A549 (cell line): ENCODE data around the gene ADAMTS2. TPM values are rescaled to one million over a fixed set of nuclear protein-coding genes. Genes with fewer than 3 reads are reported as not detected.

ENCODE experiments used
- ATAC-seq, 2 experiments: fragments of 200-7000 bp in 1 of 2; fragments of >200 bp in 1 of 2; cut with Nextera tagmentation in 1 of 2; cut with Tn5 transposase in 1 of 2; 3 replicates each; pipeline versions ENCODE4 v1.8.0 to v1.9.1; 2018 to 2020; ENCODE audit warnings: mild to moderate bottlenecking in 1 of 2, moderate library complexity in 1 of 2
- CTCF ChIA-PET: fragments of 300-600 bp; sonication (Branson Sonifier 250); formaldehyde crosslinking; extraction: SDS; loops from one replicate; lab custom pipeline; 2021; ENCODE audit warnings: antibody characterized with exemption, inconsistent platforms; lab: Yijun Ruan, JAX
- POLR2A ChIA-PET: fragments of 350-600 bp; formaldehyde crosslinking; extraction: SDS; loops from one replicate; lab custom pipeline; 2021; ENCODE audit warnings: antibody characterized with exemption, inconsistent platforms; lab: Yijun Ruan, JAX
- DNase-seq, 2 experiments: peaks; one replicate each; pipeline versions ENCODE4 v3.0.0 to v3.0.0-alpha.2; 2011 to 2016; ENCODE audit warnings: low read depth in 1 of 2, low spot score in 1 of 2
- FAIRE-seq: peaks from 2 replicates; lab custom pipeline; 2011; peaks lifted over from hg19 to GRCh38; lab: Jason Lieb, UNC
- H3K27ac ChIP-seq, 2 experiments: fragments of >200 bp; sonication (Bioruptor Twin); formaldehyde crosslinking; 3 replicates each; pipeline ENCODE4 v1.5.1; 2016 to 2017
- H3K4me1 ChIP-seq: fragments of >200 bp; sonication (Bioruptor Twin); formaldehyde crosslinking; 3 replicates; pipeline ENCODE4 v1.6.1; 2016
- H3K4me2 ChIP-seq: fragments of >200 bp; sonication (Bioruptor Twin); formaldehyde crosslinking; 3 replicates; pipeline ENCODE4 v1.6.1; 2016
- H3K4me3 ChIP-seq: fragments of >200 bp; sonication (Bioruptor Twin); formaldehyde crosslinking; 3 replicates; pipeline ENCODE4 v1.5.1; 2016
- H3K9me3 ChIP-seq: fragments of >200 bp; sonication (Bioruptor Twin); formaldehyde crosslinking; 3 replicates; pipeline ENCODE4 v1.6.1; 2016
- BCL3 ChIP-seq: fragments of >200 bp; sonication (Bioruptor Twin); formaldehyde crosslinking; IDR thresholded peaks from 3 replicates; pipeline ENCODE4 v1.6.1; 2016
- CEBPB ChIP-seq, 2 experiments: fragments of >200 bp in 1 of 2; sonication (Bioruptor Twin) in 1 of 2; formaldehyde crosslinking in 1 of 2; IDR thresholded peaks; 2 replicates each; pipeline ENCODE4 v1.6.1; 2012 to 2016
- CHD2 ChIP-seq: fragments of 150-350 bp; IDR thresholded peaks from 2 replicates; pipeline ENCODE4 v1.6.1; 2014; ENCODE audit warnings: low read length; ENCODE audit not compliant: partially characterized antibody
- E2F6 ChIP-seq: IDR thresholded peaks from 2 replicates; pipeline ENCODE4 v1.6.1; 2012; ENCODE audit warnings: low read depth, borderline replicate concordance
- EHF ChIP-seq: fragments of 250-450 bp; sonication (Bioruptor Pico); IDR thresholded peaks from 2 replicates; pipeline ENCODE4 v1.5.0; 2020; ENCODE audit warnings: mild to moderate bottlenecking
- EHMT2 ChIP-seq: fragments of 200-600 bp; sonication (generic); IDR thresholded peaks from 2 replicates; pipeline ENCODE4 v1.6.1; 2016; ENCODE audit warnings: antibody characterized with exemption, low read depth, mild to moderate bottlenecking, moderate library complexity
- HDAC2 ChIP-seq: fragments of 200-600 bp; sonication (generic); IDR thresholded peaks from 2 replicates; pipeline ENCODE4 v1.6.1; 2016
- HMGXB4 ChIP-seq: fragments of 250-450 bp; sonication (Bioruptor Pico); IDR thresholded peaks from 2 replicates; pipeline ENCODE4 v1.5.0; 2021; ENCODE audit warnings: mild to moderate bottlenecking, moderate library complexity, borderline replicate concordance
- JUN ChIP-seq, 2 experiments: fragments of >200 bp; sonication (Bioruptor Twin); formaldehyde crosslinking; IDR thresholded peaks; 2 replicates in 1 of 2; 3 replicates in 1 of 2; pipeline ENCODE4 v1.6.1; 2016 to 2017
- KDM5A ChIP-seq: fragments of 200-600 bp; sonication (generic); IDR thresholded peaks from 2 replicates; pipeline ENCODE4 v1.6.1; 2016; ENCODE audit warnings: antibody characterized with exemption, mild to moderate bottlenecking
- MAX ChIP-seq: IDR thresholded peaks from 2 replicates; pipeline ENCODE4 v1.6.1; 2012
- NFE2L2 ChIP-seq: fragments of 150-350 bp; conservative IDR thresholded peaks from 2 replicates; pipeline ENCODE4 v1.6.1; 2014; ENCODE audit warnings: low read length
- POLR2A ChIP-seq: IDR thresholded peaks from 2 replicates; pipeline ENCODE4 v1.6.1; 2012; ENCODE audit warnings: mild to moderate bottlenecking, low read length
- POLR2AphosphoS2 ChIP-seq: conservative IDR thresholded peaks from 2 replicates; pipeline ENCODE4 v1.6.1; 2012; ENCODE audit warnings: low read length, improper control_type of control experiment, inconsistent platforms
- RAD21 ChIP-seq, 2 experiments: fragments of >200 bp in 1 of 2; sonication (Bioruptor Twin) in 1 of 2; formaldehyde crosslinking in 1 of 2; IDR thresholded peaks in 1 of 2; conservative IDR thresholded peaks in 1 of 2; 2 replicates in 1 of 2; 3 replicates in 1 of 2; pipeline ENCODE4 v1.6.1; 2012 to 2018; ENCODE audit warnings: inconsistent platforms in 1 of 2
- RFX5 ChIP-seq: fragments of 450-650 bp; IDR thresholded peaks from 2 replicates; pipeline ENCODE4 v1.7.1; 2014; ENCODE audit warnings: antibody characterized with exemption, mild to moderate bottlenecking, moderate library complexity
- SMC3 ChIP-seq: fragments of >200 bp; sonication (Bioruptor Twin); formaldehyde crosslinking; IDR thresholded peaks from 3 replicates; pipeline ENCODE4 v1.6.1; 2018; ENCODE audit warnings: inconsistent platforms
- ZC3H11A ChIP-seq: fragments of 450-650 bp; IDR thresholded peaks from 2 replicates; pipeline ENCODE4 v1.6.1; 2014; ENCODE audit warnings: antibody characterized with exemption, mild to moderate bottlenecking
- ZNF302 ChIP-seq: fragments of 250-450 bp; sonication (Bioruptor Pico); IDR thresholded peaks from 2 replicates; pipeline ENCODE4 v1.9.0; 2021; ENCODE audit warnings: inconsistent platforms, mild to moderate bottlenecking, moderate library complexity
- ZSCAN20 ChIP-seq: fragments of 250-450 bp; sonication (Bioruptor Pico); IDR thresholded peaks from 2 replicates; pipeline ENCODE4 v1.8.0; 2022; ENCODE audit warnings: mild to moderate bottlenecking, moderate library complexity
- WGBS: methylation state at CpG from one replicate; pipeline ENCODE4 v1.1.6; 2017; ENCODE audit errors: missing lambda C conversion rate; 5-methylcytosine and 5-hydroxymethylcytosine counted together
- polyA plus RNA-seq, 4 experiments: library from polyadenylated mRNA; depleted of rRNA in 3 of 4; stranded (reverse); fragments of >200 nt; fragmentation: RNase III in 1 of 4; extraction: RNeasy Plus Mini Kit Qiagen cat#74134 plus additional on column Dnase treatment in 1 of 4; gene quantifications; 2 replicates in 3 of 4; 3 replicates in 1 of 4; pipeline ENCODE4 v1.2.3, GENCODE V29; 2011 to 2017
- TF ChIP-seq, protein P1 (sequence below): fragments of >200 bp; sonication (Bioruptor Twin); formaldehyde crosslinking; IDR thresholded peaks from 3 replicates; pipeline ENCODE4 v1.5.1; 2016

The ADAMTS2 gene
- polyA plus RNA-seq, 2 of the 4 experiments (the other 2 are of a cell fraction) = not detected

DNA sequence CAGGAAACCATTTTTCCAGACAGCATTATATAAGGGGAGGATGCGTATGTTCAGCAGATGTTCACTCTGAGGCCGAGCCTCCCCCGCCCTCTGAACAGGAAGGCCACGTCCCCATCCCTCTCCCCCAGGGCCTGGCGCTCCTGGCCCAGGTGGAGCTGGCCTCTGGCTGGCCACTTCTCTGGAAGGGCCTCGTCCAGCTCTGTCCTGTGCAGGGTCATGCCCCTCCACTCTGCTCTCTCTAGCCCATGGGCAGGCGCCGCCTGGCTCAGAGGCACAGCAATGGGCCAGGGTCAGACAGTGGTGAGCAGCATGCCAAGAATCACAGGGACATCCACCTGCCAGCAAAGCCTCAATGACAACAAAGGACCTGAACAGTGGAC lies 34.2 kb downstream of the ADAMTS2 start (continued):
- no peak for TF ChIP-seq E2F6
- TF ChIP-seq, all 56 proteins: peak for 0

DNA sequence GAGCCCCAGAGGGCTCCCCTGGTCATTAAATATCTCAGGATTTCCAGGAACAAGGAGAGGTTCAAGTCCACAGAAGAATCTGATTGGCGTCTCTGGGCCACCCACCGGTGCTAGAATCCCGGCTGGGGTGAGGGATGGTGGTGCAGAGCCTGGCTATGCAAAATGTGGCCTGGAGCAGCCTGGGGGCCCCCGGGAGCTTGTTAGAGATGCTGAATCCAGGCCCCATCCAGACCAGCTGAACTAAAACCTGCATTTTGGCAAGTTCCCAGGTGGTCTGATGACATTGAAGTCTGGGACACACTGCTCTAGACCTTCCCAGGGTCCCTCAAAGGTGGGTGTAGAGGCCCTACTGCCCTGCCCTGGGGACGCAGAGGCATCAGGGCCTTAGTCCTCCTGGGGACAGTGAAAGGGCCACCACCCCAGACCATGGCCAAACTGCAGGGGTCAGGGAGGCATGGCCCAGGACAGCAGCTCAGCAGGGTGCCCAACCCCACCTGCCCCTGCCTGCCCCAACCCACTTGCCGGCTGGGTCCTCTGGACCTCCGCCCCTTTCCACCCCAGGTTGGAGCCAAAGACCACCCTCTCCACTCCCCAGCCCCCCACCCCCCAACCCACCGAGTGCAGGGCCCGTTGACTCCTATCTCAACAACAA lies 34.7 kb downstream of the ADAMTS2 start:
- no peaks in the 10 kb centered on the region for H3K4me1 ChIP-seq
- ATAC-seq (no peak), FAIRE-seq (no peak), DNase-seq (no peak)
- CTCF ChIA-PET = no interaction called here
- H3K9me3 ChIP-seq = peaks cover 9% of the 10 kb centered on the region; the same call in 2 of the 3 replicates
- TF ChIP-seq E2F6 (no peak), CEBPB (IDR thresholded peaks at IDR 0.05) (no peak), HDAC2 (no peak), NFE2L2 (no peak)
- H3K4me2 ChIP-seq = no peak overlapping the region
- H3K27ac ChIP-seq = no peak overlapping the region
- 20% methylated on average over 8 of the region's 9 CpGs for WGBS
- POLR2A ChIA-PET = no interaction called here
- no peak overlapping the region for H3K4me3 ChIP-seq

- Histone ChIP-seq H3K9me3 (peaks cover 9% of the 10 kb centered on the region; the same call in 1 of the 3 replicates), H3K4me3 (no peak overlapping the region), H3K4me2 (no peak overlapping the region), H3K27ac (no peak overlapping the region), H3K4me1 (no peaks in the 10 kb centered on the region)
- FAIRE-seq = no peak
- TF ChIP-seq BCL3 (no peak), ZNF302 (CRISPR knock-in tag) (no peak), HMGXB4 (CRISPR knock-in tag) (no peak), ZC3H11A (no peak), RAD21 (conservative IDR thresholded peaks at IDR 0.05 in 1 of 2, IDR thresholded peaks at IDR 0.05 in 1 of 2) (no peak), SMC3 (no peak), ZSCAN20 (CRISPR knock-in tag) (no peak), EHMT2 (no peak), POLR2AphosphoS2 (no peak)
- WGBS = 46% methylated on average over 9 of the region's 10 CpGs
- no peak for ATAC-seq
- DNase-seq = no peak
- POLR2A ChIA-PET = no interaction called here
- CTCF ChIA-PET = no interaction called here
Measured at GRCh38 chr5:179309751-179310320, 35.4 kb downstream of the ADAMTS2 start.

DNA sequence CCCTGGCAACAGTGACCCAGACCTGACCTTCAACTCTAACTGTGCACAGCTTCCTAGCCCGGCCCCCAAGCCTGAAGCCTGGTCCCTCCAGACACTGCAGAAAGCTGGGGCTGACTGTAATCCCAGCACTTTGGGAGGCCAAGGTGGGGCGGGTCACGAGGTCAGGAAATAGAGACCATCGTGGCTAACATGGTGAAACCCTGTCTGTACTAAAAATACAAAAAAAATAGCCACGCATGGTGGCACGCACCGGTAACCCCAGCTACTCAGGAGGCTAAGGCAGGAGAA lies 35.9 kb downstream of the ADAMTS2 start:
- no peaks in the 10 kb centered on the region for H3K4me1 ChIP-seq
- FAIRE-seq (no peak), DNase-seq (no peak)
- 30% methylated on average over 7 of the region's 7 CpGs for WGBS
- TF ChIP-seq EHF (CRISPR knock-in tag) (no peak), CEBPB (IDR thresholded peaks at IDR 0.05) (no peak), CHD2 (no peak), KDM5A (no peak), RFX5 (no peak), ZC3H11A (no peak), ZNF302 (CRISPR knock-in tag) (no peak), POLR2A (no peak), MAX (no peak), JUN (IDR thresholded peaks at IDR 0.05) (no peak)
- TF ChIP-seq, protein P1, sequence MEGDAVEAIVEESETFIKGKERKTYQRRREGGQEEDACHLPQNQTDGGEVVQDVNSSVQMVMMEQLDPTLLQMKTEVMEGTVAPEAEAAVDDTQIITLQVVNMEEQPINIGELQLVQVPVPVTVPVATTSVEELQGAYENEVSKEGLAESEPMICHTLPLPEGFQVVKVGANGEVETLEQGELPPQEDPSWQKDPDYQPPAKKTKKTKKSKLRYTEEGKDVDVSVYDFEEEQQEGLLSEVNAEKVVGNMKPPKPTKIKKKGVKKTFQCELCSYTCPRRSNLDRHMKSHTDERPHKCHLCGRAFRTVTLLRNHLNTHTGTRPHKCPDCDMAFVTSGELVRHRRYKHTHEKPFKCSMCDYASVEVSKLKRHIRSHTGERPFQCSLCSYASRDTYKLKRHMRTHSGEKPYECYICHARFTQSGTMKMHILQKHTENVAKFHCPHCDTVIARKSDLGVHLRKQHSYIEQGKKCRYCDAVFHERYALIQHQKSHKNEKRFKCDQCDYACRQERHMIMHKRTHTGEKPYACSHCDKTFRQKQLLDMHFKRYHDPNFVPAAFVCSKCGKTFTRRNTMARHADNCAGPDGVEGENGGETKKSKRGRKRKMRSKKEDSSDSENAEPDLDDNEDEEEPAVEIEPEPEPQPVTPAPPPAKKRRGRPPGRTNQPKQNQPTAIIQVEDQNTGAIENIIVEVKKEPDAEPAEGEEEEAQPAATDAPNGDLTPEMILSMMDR = no peak
- TF ChIP-seq, all 56 proteins: peak for 0
- CTCF ChIA-PET = no interaction called here
- POLR2A ChIA-PET = no interaction called here
- Histone ChIP-seq H3K9me3 (peaks cover 9% of the 10 kb centered on the region; the same call in 1 of the 3 replicates), H3K4me2 (no peak overlapping the region), H3K27ac (no peak overlapping the region), H3K4me3 (no peak overlapping the region)
- ATAC-seq = no peak
